NT2/D1 (cell line): ENCODE data around the gene TBC1D22A.

Experiments used
- YY1 ChIP-seq: IDR thresholded peaks from 2 replicates; pipeline ENCODE4 v1.6.1; 2011; ENCODE audit not compliant: insufficient read length, insufficient read depth
- ZNF274 ChIP-seq: IDR thresholded peaks from 2 replicates; pipeline ENCODE4 v1.6.1; 2011; ENCODE audit warnings: mild to moderate bottlenecking, low read depth, low read length

DNA sequence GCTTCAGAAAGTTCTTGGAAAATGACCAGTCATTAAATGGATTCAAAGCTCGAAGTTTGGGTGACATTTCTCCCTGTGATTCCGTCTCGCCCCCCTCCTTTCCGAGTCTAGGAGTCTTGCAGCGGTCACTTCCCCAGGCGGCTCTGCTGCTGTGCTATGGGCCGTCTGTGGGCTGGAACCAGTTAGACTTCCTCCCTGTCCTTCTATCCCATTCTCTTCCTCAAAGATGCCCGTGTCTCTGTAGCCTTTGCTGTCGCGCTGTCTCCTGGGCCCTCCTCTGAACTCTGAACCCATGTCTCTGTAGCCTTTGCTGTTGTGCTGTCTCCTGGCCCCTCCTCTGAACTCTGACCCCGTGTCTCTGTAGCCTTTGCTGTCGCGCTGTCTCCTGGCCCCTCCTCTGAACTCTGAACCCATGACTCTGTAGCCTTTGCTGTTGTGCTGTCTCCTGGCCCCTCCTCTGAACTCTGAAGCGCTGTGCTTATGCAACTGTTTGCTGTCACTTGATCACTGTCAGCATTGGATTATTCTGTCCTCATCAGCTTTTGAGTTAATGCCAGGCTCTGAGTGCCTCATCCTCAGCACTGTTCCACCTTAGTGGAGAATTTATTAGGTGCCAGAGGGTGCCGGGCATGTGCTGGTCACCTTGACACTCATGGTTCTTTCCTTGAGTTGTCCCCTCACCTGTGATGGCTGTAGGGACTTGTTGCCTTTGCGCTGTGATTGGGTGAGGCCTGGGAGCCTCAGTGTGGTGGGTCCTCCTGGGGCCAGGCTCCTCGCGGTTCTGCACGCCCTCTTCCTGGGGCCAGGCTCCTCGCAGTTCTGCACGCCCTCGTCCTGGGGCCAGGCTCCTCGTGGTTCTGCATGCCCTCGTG is 173.3 kb downstream of the TBC1D22A start:
- TF ChIP-seq ZNF274 (no peak), YY1 (no peak)
